Transverse colon (tissue), 3 donors: ENCODE results near the gene KCNH1.

Experiments
- CTCF ChIP-seq, 5 experiments: fragments of 200-600 bp in 3 of 5; fragments of 450-650 bp in 2 of 5; sonication (generic) in 3 of 5; IDR thresholded peaks; 1 replicate in 2 of 5; 2 replicates in 3 of 5; pipeline ENCODE4 v1.5.1; 2016 to 2017; ENCODE audit warnings: antibody characterized with exemption in 5 of 5, inconsistent platforms in 3 of 5, mild to moderate bottlenecking in 2 of 5, moderate library complexity in 1 of 5
- EP300 ChIP-seq: sonication (generic); formaldehyde crosslinking; IDR thresholded peaks from one replicate; pipeline ENCODE4 v1.6.1; 2017; ENCODE audit warnings: antibody characterized with exemption, low read depth
- POLR2A ChIP-seq: fragments of 450-650 bp; IDR thresholded peaks from one replicate; pipeline ENCODE4 v1.6.1; 2016; ENCODE audit warnings: antibody characterized with exemption, mild to moderate bottlenecking, moderate library complexity

GRCh38 chr1:210848474-210848873 lies 285.5 kb downstream of the KCNH1 start:
- TF ChIP-seq POLR2A: no peak
- no peak for TF ChIP-seq CTCF (IDR thresholded peaks at IDR 0.05)
- no peak for TF ChIP-seq EP300
